Measurements from ENCODE around the gene IRGM. TPM values are rescaled to one million over a fixed set of nuclear protein-coding genes. Genes with fewer than 3 reads are reported as not detected.
"Not testable (repeated sequence)": the region's sequence is repeated elsewhere in the genome, so short reads cannot be mapped to it uniquely, and the experiment has no call there.

Gene IRGM
- under 1 TPM in 1 of 4 donors, not detected in 3; 0.19 TPM for total RNA-seq

GRCh38 chr5:150846308-150846653 lies at the start of gene IRGM:
IRGM (plus strand) TSS chr5:150846521; CDS start chr5:150848124, 1,603 bp downstream.
- WGBS, 2 donors = 70 to 79% methylated on average over 3 of the region's 3 CpGs
- DNase-seq (ENCODE audit: low spot score in 2 of 2); H3K4me3 ChIP-seq (ENCODE audit: low read depth, poor library complexity, severe bottlenecking); intact Hi-C loops (cut with DNase I; ENCODE audit: low total_unique reads): not testable (repeated sequence)

- H3K4me3 ChIP-seq (ENCODE audit: low read depth, poor library complexity, severe bottlenecking) = no peak overlapping the region
- WGBS, 2 donors = 93 to 98% methylated on average over 2 of the region's 2 CpGs
- intact Hi-C loops (cut with DNase I; ENCODE audit: low total_unique reads) = no loop called here
- DNase-seq (ENCODE audit: low spot score in 2 of 2) = no peak
- TF ChIP-seq POLR2A (IDR thresholded peaks at IDR 0.05) (no peak), CTCF (IDR thresholded peaks at IDR 0.05) (no peak)
Measured at GRCh38 chr5:150797384-150797783, 48.9 kb upstream of the IRGM start.

- no peak overlapping the region for H3K4me3 ChIP-seq (ENCODE audit: low read depth, poor library complexity, severe bottlenecking)
- intact Hi-C loops (cut with DNase I; ENCODE audit: low total_unique reads) = no loop called here
- WGBS, 2 donors = 5 to 9% methylated on average over 12 to 15 of the region's 15 CpGs
- no peak for DNase-seq (ENCODE audit: low spot score in 2 of 2)
- no peak for TF ChIP-seq CTCF (IDR thresholded peaks at IDR 0.05)
- TF ChIP-seq POLR2A (IDR thresholded peaks at IDR 0.05) = no peak
Measured at GRCh38 chr5:150801117-150801927, 45.0 kb upstream of the IRGM start.

- WGBS, 2 donors = 92 to 95% methylated on average over 6 of the region's 6 CpGs
- TF ChIP-seq CTCF (IDR thresholded peaks at IDR 0.05) (no peak), POLR2A (IDR thresholded peaks at IDR 0.05) (no peak)
- intact Hi-C loops (cut with DNase I; ENCODE audit: low total_unique reads) = no loop called here
- H3K4me3 ChIP-seq (ENCODE audit: low read depth, poor library complexity, severe bottlenecking) = no peak overlapping the region
- no peak for DNase-seq (ENCODE audit: low spot score in 2 of 2)
Measured at GRCh38 chr5:150804388-150804787, 41.9 kb upstream of the IRGM start.

GRCh38 chr5:150809363-150809762 lies 37.0 kb upstream of the IRGM start:
- TF ChIP-seq POLR2A (IDR thresholded peaks at IDR 0.05) = no peak
- TF ChIP-seq CTCF (IDR thresholded peaks at IDR 0.05) = no peak
- WGBS, 2 donors = 80 to 92% methylated on average over 3 of the region's 3 CpGs
- intact Hi-C loops (cut with DNase I; ENCODE audit: low total_unique reads) = no loop called here
- peak in 1 of 2 donors; percentile 59 for DNase-seq (ENCODE audit: low spot score in 2 of 2)
- no peak overlapping the region for H3K4me3 ChIP-seq (ENCODE audit: low read depth, poor library complexity, severe bottlenecking)

GRCh38 chr5:150815010-150815409 lies 31.3 kb upstream of the IRGM start:
- no peak overlapping the region for H3K4me3 ChIP-seq (ENCODE audit: low read depth, poor library complexity, severe bottlenecking)
- no peak for TF ChIP-seq CTCF (IDR thresholded peaks at IDR 0.05)
- intact Hi-C loops (cut with DNase I; ENCODE audit: low total_unique reads) = no loop called here
- no peak for DNase-seq (ENCODE audit: low spot score in 2 of 2)
